ENCODE data around the gene TGFB1I1.

DNA sequence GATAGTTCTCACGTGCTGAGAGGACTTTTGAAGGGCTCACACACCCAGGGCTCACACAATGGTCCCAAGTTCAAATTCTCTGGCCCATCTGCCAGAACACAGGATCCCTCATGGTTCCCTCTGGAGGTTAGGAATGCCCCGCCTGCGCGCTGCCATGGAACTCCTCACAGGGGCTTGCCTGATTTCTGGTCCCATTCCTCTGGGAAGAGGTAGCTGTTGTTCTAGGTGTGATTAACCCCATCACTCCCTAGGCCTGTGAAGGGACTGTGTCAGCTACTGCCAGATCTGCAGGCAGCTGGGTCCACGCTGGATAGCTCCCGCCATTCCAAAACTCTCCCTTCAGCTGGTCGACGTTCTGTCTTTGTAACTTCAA is 15.0 kb upstream of the TGFB1I1 start:
- TF ChIP-seq POLR2A (IDR thresholded peaks at IDR 0.05; ENCODE audit: low read depth, low read length): no peak
- TF ChIP-seq POLR2AphosphoS5 (IDR thresholded peaks at IDR 0.05; ENCODE audit: low read depth, low read length): no peak
